T-cell (primary cell): ENCODE measurements around the gene DLEC1. TPM values are rescaled to one million over a fixed set of nuclear protein-coding genes. Genes with fewer than 3 reads are reported as not detected.
"Not testable (repeated sequence)": the region's sequence is repeated elsewhere in the genome, so short reads cannot be mapped to it uniquely, and the experiment has no call there.

ENCODE experiments used
- ATAC-seq, 4 experiments: fragments of 200-7000 bp in 3 of 4; fragments of 150-1000 bp in 1 of 4; cut with Tn5 transposase; replicated peaks in 1 of 4; 1 replicate in 3 of 4; 2 replicates in 1 of 4; pipeline ENCODE4 v1.10.0; 2021; ENCODE audit warnings: moderate library complexity in 3 of 4, mild to moderate bottlenecking in 2 of 4, moderate number of reproducible peaks in 1 of 4
- CTCF ChIA-PET, 2 donors: fragments of 300-600 bp; sonication (Branson Sonifier 250); formaldehyde crosslinking; loops; one replicate each; lab custom pipeline; 2022; ENCODE audit warnings: antibody characterized with exemption in 2 of 2; lab: Charles Lee
- POLR2A ChIA-PET, 2 donors: fragments of 300-600 bp; sonication (Branson Sonifier 250); formaldehyde crosslinking; loops; one replicate each; lab custom pipeline; 2022; ENCODE audit warnings: antibody characterized with exemption in 2 of 2; lab: Charles Lee
- DNase-seq, 35 experiments: peaks; one replicate each; pipeline versions ENCODE4 v3.0.0 to v3.0.0-alpha.2; 2013 to 2023
- H3K27ac ChIP-seq: one replicate; pipeline ENCODE4 v1.5.1; 2013; ENCODE audit warnings: low read length
- H3K27me3 ChIP-seq, 2 experiments: replicated peaks in 1 of 2; 1 replicate in 1 of 2; 2 replicates in 1 of 2; pipeline versions ENCODE4 v1.6.1 to v1.7.0; 2013; ENCODE audit warnings: low read length in 1 of 2, mixed read lengths in 1 of 2; ENCODE audit not compliant: control insufficient read depth in 2 of 2, insufficient read depth in 2 of 2; ENCODE audit errors: extremely low read depth in 1 of 2
- H3K36me3 ChIP-seq, 2 donors: 1 replicate in 1 of 2; 2 replicates in 1 of 2; pipeline versions ENCODE4 v1.6.1 to v1.7.0; 2013; ENCODE audit warnings: low read length in 1 of 2; ENCODE audit not compliant: control insufficient read depth in 2 of 2, insufficient read depth in 1 of 2; ENCODE audit errors: extremely low read depth in 1 of 2
- H3K4me1 ChIP-seq, 2 experiments: 1 replicate in 1 of 2; 2 replicates in 1 of 2; pipeline versions ENCODE4 v1.6.1 to v1.7.0; 2013; ENCODE audit warnings: low read length in 2 of 2, mixed read lengths in 1 of 2; ENCODE audit not compliant: insufficient read depth in 2 of 2, control insufficient read depth in 1 of 2; ENCODE audit errors: extremely low read depth in 1 of 2
- H3K4me3 ChIP-seq, 2 donors: 1 replicate in 1 of 2; 2 replicates in 1 of 2; pipeline versions ENCODE4 v1.5.1 to v1.7.0; 2013; ENCODE audit warnings: mild to moderate bottlenecking in 2 of 2, low read length in 1 of 2, moderate library complexity in 1 of 2; ENCODE audit not compliant: control insufficient read depth in 1 of 2; ENCODE audit errors: extremely low read depth in 1 of 2
- H3K9me3 ChIP-seq: 2 replicates; pipeline ENCODE4 v1.7.0; 2013
- H3K27ac Mint-ChIP-seq, 2 donors: one replicate each; pipeline ENCODE4 v1.8.0; 2020 to 2021; ENCODE audit warnings: mild to moderate bottlenecking in 2 of 2, mixed read lengths in 2 of 2
- H3K27me3 Mint-ChIP-seq, 2 donors: one replicate each; pipeline ENCODE4 v1.8.0; 2021 to 2022; ENCODE audit warnings: mixed read lengths in 2 of 2
- H3K36me3 Mint-ChIP-seq: one replicate; pipeline ENCODE4 v1.8.0; 2021; ENCODE audit warnings: mixed read lengths
- H3K4me1 Mint-ChIP-seq, 3 donors: one replicate each; pipeline ENCODE4 v1.8.0; 2020 to 2022; ENCODE audit warnings: mixed read lengths in 3 of 3, mild to moderate bottlenecking in 1 of 3
- H3K4me3 Mint-ChIP-seq, 3 donors: one replicate each; pipeline ENCODE4 v1.8.0; 2020 to 2022; ENCODE audit warnings: mild to moderate bottlenecking in 3 of 3, mixed read lengths in 3 of 3, moderate library complexity in 3 of 3
- H3K9me3 Mint-ChIP-seq, 3 donors: one replicate each; pipeline ENCODE4 v1.8.0; 2020 to 2022; ENCODE audit warnings: mixed read lengths in 3 of 3
- WGBS: methylation state at CpG from one replicate; pipeline ENCODE4 v1.1.5; 2013; ENCODE audit warnings: missing lambda C conversion rate; ENCODE audit not compliant: insufficient coverage; 5-methylcytosine and 5-hydroxymethylcytosine counted together
- total RNA-seq, 35 experiments: library from RNA in 6 of 35; stranded (reverse) in 6 of 35; fragments of 120-200 nt in 1 of 35; gene quantifications; one replicate each; pipeline versions ENCODE4 v1.2.1 to v1.2.4 and lab custom pipeline; 2013 to 2026

The DLEC1 gene
- total RNA-seq, 5 donors from 2014 or later (not counting 1 experiment from before 2014, with no cell fraction given) = 4.7 to 21.7 (median 17.8) TPM

GRCh38 chr3:38131621-38132369, 92.8 kb downstream of the DLEC1 start:
- H3K27me3 ChIP-seq = no peaks in the 10 kb centered on the region
- peaks cover 38% of the 10 kb centered on the region for H3K36me3 Mint-ChIP-seq
- H3K4me3 ChIP-seq = no peak overlapping the region
- H3K9me3 ChIP-seq = no peaks in the 10 kb centered on the region
- no peak for ATAC-seq
- 87% methylated on average over 3 of the region's 6 CpGs for WGBS
- H3K27ac Mint-ChIP-seq = peak overlapping the region in 1 of 2 donors; percentile 58
- no peak overlapping the region for H3K4me3 Mint-ChIP-seq
- no peaks in the 10 kb centered on the region for H3K27me3 Mint-ChIP-seq
- H3K9me3 Mint-ChIP-seq = no peaks in the 10 kb centered on the region
- no peak overlapping the region for H3K27ac ChIP-seq
- peaks cover 44 to 50% (median 45%) of the 10 kb centered on the region in 3 donors for H3K4me1 Mint-ChIP-seq
- ChIA-PET CTCF (interaction anchor here (0.6 to 0.8 kb wide), 2 partner anchors 33 to 365 kb away, joined by 3 read pairs; partner anchors contain the start of gene EXOG (in 1 of the 2)), POLR2A (no interaction called here)
- DNase-seq = peak in 5 of 35 experiments; percentile 5 to 39 (median 23)
- peaks cover 0 to 37% of the 10 kb centered on the region in 2 experiments for H3K4me1 ChIP-seq
- H3K36me3 ChIP-seq = peaks cover 23 to 74% of the 10 kb centered on the region in 2 donors

- WGBS = 93% methylated on average over 3 of the region's 3 CpGs
- H3K27me3 Mint-ChIP-seq = no peaks in the 10 kb centered on the region
- Histone ChIP-seq H3K36me3 (peaks cover 21 to 60% of the 10 kb centered on the region in 2 donors), H3K27me3 (no peaks in the 10 kb centered on the region), H3K4me3 (no peak overlapping the region), H3K4me1 (peaks cover 6 to 46% of the 10 kb centered on the region in 2 experiments), H3K9me3 (no peaks in the 10 kb centered on the region), H3K27ac (no peak overlapping the region)
- ATAC-seq (no peak), DNase-seq (no peak)
- CTCF ChIA-PET = no interaction called here
- POLR2A ChIA-PET = no interaction called here
- H3K36me3 Mint-ChIP-seq = peaks cover 27% of the 10 kb centered on the region
- no peaks in the 10 kb centered on the region for H3K9me3 Mint-ChIP-seq
- no peak overlapping the region for H3K4me3 Mint-ChIP-seq
- peak overlapping the region; percentile 7 to 81 for H3K27ac Mint-ChIP-seq
- H3K4me1 Mint-ChIP-seq = peaks cover 53 to 59% (median 56%) of the 10 kb centered on the region in 3 donors
These were observed 94.2 kb downstream of the DLEC1 start for GRCh38 chr3:38133209-38133556.

GRCh38 chr3:38133557-38134405, 94.8 kb downstream of the DLEC1 start:
- Mint-ChIP-seq H3K4me3 (peak overlapping the region in 1 of 3 donors; percentile 4), H3K9me3 (no peaks in the 10 kb centered on the region), H3K27ac (peak overlapping the region in 1 of 2 donors; percentile 81), H3K27me3 (no peaks in the 10 kb centered on the region), H3K4me1 (peaks cover 58 to 62% (median 58%) of the 10 kb centered on the region in 3 donors), H3K36me3 (peaks cover 27% of the 10 kb centered on the region)
- POLR2A ChIA-PET = no interaction called here
- DNase-seq (peak in 1 of 35 experiments; percentile 1), ATAC-seq (no peak)
- no peaks in the 10 kb centered on the region for H3K27me3 ChIP-seq
- peaks cover 6 to 50% of the 10 kb centered on the region in 2 experiments for H3K4me1 ChIP-seq
- 91% methylated on average over 8 of the region's 10 CpGs for WGBS
- peaks cover 19 to 54% of the 10 kb centered on the region in 2 donors for H3K36me3 ChIP-seq
- CTCF ChIA-PET = no interaction called here
- no peak overlapping the region for H3K4me3 ChIP-seq
- no peak overlapping the region for H3K27ac ChIP-seq
- no peaks in the 10 kb centered on the region for H3K9me3 ChIP-seq

- POLR2A ChIA-PET, H3K4me3 ChIP-seq, H3K9me3 Mint-ChIP-seq, H3K9me3 ChIP-seq, H3K27ac ChIP-seq, DNase-seq, H3K27me3 ChIP-seq, H3K27me3 Mint-ChIP-seq, ATAC-seq, CTCF ChIA-PET: not testable (repeated sequence)
- H3K4me3 Mint-ChIP-seq = peak overlapping the region; percentile 89 to 97 (median 96)
- H3K27ac Mint-ChIP-seq = peak overlapping the region in 1 of 2 donors; percentile 89
- 100% methylated on average over 5 of the region's 10 CpGs for WGBS
- peaks cover 24% of the 10 kb centered on the region for H3K36me3 Mint-ChIP-seq
- Histone ChIP-seq H3K36me3 (peaks cover 11 to 46% of the 10 kb centered on the region in 2 donors), H3K4me1 (peaks cover 10 to 59% of the 10 kb centered on the region in 2 experiments)
- peaks cover 63 to 66% (median 64%) of the 10 kb centered on the region in 3 donors for H3K4me1 Mint-ChIP-seq
These were observed 95.6 kb downstream of the DLEC1 start for GRCh38 chr3:38134517-38135143.

- Histone ChIP-seq H3K36me3 (peaks cover 7 to 39% of the 10 kb centered on the region in 2 donors), H3K27ac (peak overlapping the region; percentile 25), H3K4me3 (peak overlapping the region; percentile 93 to 98), H3K4me1 (peaks cover 16 to 64% of the 10 kb centered on the region in 2 experiments)
- not testable (repeated sequence) for H3K27me3 ChIP-seq, H3K27me3 Mint-ChIP-seq, H3K9me3 ChIP-seq, H3K9me3 Mint-ChIP-seq, ATAC-seq
- peak overlapping the region; percentile 89 to 97 (median 96) for H3K4me3 Mint-ChIP-seq
- H3K4me1 Mint-ChIP-seq = peaks cover 68 to 75% (median 70%) of the 10 kb centered on the region in 3 donors
- peaks cover 17% of the 10 kb centered on the region for H3K36me3 Mint-ChIP-seq
- ChIA-PET CTCF (interaction anchor here in 1 of 2 donors (2.1 kb wide), 1 partner anchor 28 kb away, joined by 24 read pairs; the partner anchor contains the start of gene OXSR1), POLR2A (interaction anchor here in 1 of 2 donors (2.7 kb wide), 1 partner anchor 29 kb away, joined by 22 read pairs; the partner anchor contains the start of gene OXSR1)
- peak in 20 of 35 experiments; percentile 10 to 62 (median 34) for DNase-seq
- peak overlapping the region; percentile 85 to 89 for H3K27ac Mint-ChIP-seq
- 23% methylated on average over 4 of the region's 10 CpGs for whole genome bisulfite sequencing
These were observed 96.7 kb downstream of the DLEC1 start for GRCh38 chr3:38135621-38136277.
